ENCODE data around the gene MOK.

MOK gene

GRCh38 chr14:102348376-102348775 lies 43.4 kb upstream of the MOK start:
- Histone ChIP-seq H3K4me2 (ENCODE audit: low read length) (no peak overlapping the region), H3K4me1 (no peaks in the 10 kb centered on the region), H3K27me3 (ENCODE audit: control insufficient read depth, insufficient read depth, low read length) (no peaks in the 10 kb centered on the region), H3K9me3 (ENCODE audit: control insufficient read depth, low read length) (no peaks in the 10 kb centered on the region), H3K4me3 (ENCODE audit: low read depth, low read length) (no peak overlapping the region), H3K27ac (no peak overlapping the region), H3K79me2 (no peaks in the 10 kb centered on the region), H3K9ac (no peak overlapping the region), H2AFZ (no peak overlapping the region), H3K36me3 (ENCODE audit: control insufficient read depth, insufficient read depth, low read length) (no peaks in the 10 kb centered on the region)
- TF ChIP-seq CTCF (IDR thresholded peaks at IDR 0.05), result no peak

- Histone ChIP-seq H3K4me1 (no peaks in the 10 kb centered on the region), H3K4me3 (ENCODE audit: low read depth, low read length) (no peak overlapping the region), H3K27me3 (ENCODE audit: control insufficient read depth, insufficient read depth, low read length) (no peaks in the 10 kb centered on the region), H3K36me3 (ENCODE audit: control insufficient read depth, insufficient read depth, low read length) (no peaks in the 10 kb centered on the region), H3K9ac (no peak overlapping the region), H3K4me2 (ENCODE audit: low read length) (no peak overlapping the region), H3K9me3 (ENCODE audit: control insufficient read depth, low read length) (no peaks in the 10 kb centered on the region), H3K79me2 (no peaks in the 10 kb centered on the region), H3K27ac (no peak overlapping the region), H2AFZ (no peak overlapping the region)
- no peak for TF ChIP-seq CTCF (IDR thresholded peaks at IDR 0.05)
Measured at GRCh38 chr14:102346645-102347044, 41.7 kb upstream of the MOK start.

- Histone ChIP-seq H3K27ac (no peak overlapping the region), H3K4me2 (ENCODE audit: low read length) (no peak overlapping the region), H2AFZ (no peak overlapping the region), H3K36me3 (ENCODE audit: control insufficient read depth, insufficient read depth, low read length) (no peaks in the 10 kb centered on the region), H3K27me3 (ENCODE audit: control insufficient read depth, insufficient read depth, low read length) (no peaks in the 10 kb centered on the region), H3K9ac (no peak overlapping the region), H3K4me1 (no peaks in the 10 kb centered on the region), H3K4me3 (ENCODE audit: low read depth, low read length) (no peak overlapping the region), H3K79me2 (no peaks in the 10 kb centered on the region), H3K9me3 (ENCODE audit: control insufficient read depth, low read length) (no peaks in the 10 kb centered on the region)
- no peak for TF ChIP-seq CTCF (IDR thresholded peaks at IDR 0.05)
Measured at GRCh38 chr14:102345232-102345631, 40.3 kb upstream of the MOK start.

- no peaks in the 10 kb centered on the region for H3K4me1 ChIP-seq
- no peak for TF ChIP-seq CTCF (IDR thresholded peaks at IDR 0.05)
- H3K4me3 ChIP-seq (ENCODE audit: low read depth, low read length), result no peak overlapping the region
- H3K36me3 ChIP-seq (ENCODE audit: control insufficient read depth, insufficient read depth, low read length), result no peaks in the 10 kb centered on the region
- no peaks in the 10 kb centered on the region for H3K79me2 ChIP-seq
- no peak overlapping the region for H3K27ac ChIP-seq
- no peaks in the 10 kb centered on the region for H3K27me3 ChIP-seq (ENCODE audit: control insufficient read depth, insufficient read depth, low read length)
- no peak overlapping the region for H3K4me2 ChIP-seq (ENCODE audit: low read length)
- no peak overlapping the region for H2AFZ ChIP-seq
- H3K9ac ChIP-seq, result no peak overlapping the region
- H3K9me3 ChIP-seq (ENCODE audit: control insufficient read depth, low read length), result no peaks in the 10 kb centered on the region
Measured at GRCh38 chr14:102344485-102344884, 39.5 kb upstream of the MOK start.

GRCh38 chr14:102344084-102344483 lies 39.1 kb upstream of the MOK start:
- no peak for TF ChIP-seq CTCF (IDR thresholded peaks at IDR 0.05)
- Histone ChIP-seq H3K79me2 (no peaks in the 10 kb centered on the region), H3K27ac (no peak overlapping the region), H3K4me2 (ENCODE audit: low read length) (no peak overlapping the region), H3K4me3 (ENCODE audit: low read depth, low read length) (no peak overlapping the region), H3K9me3 (ENCODE audit: control insufficient read depth, low read length) (no peaks in the 10 kb centered on the region), H3K4me1 (no peaks in the 10 kb centered on the region), H3K27me3 (ENCODE audit: control insufficient read depth, insufficient read depth, low read length) (no peaks in the 10 kb centered on the region), H2AFZ (no peak overlapping the region), H3K9ac (no peak overlapping the region), H3K36me3 (ENCODE audit: control insufficient read depth, insufficient read depth, low read length) (no peaks in the 10 kb centered on the region)
